ENCODE results near the gene FAM20C. TPM values are rescaled to one million over a fixed set of nuclear protein-coding genes. Genes with fewer than 3 reads are reported as not detected.

Gene FAM20C
- total RNA-seq, 2 donors from 2014 or later = 33.5 to 53.5 TPM

- Histone ChIP-seq H3K27me3 (ENCODE audit: control insufficient read depth, insufficient read depth, low read length, poor library complexity, severe bottlenecking) (no peaks in the 10 kb centered on the region), H3K36me3 (ENCODE audit: control insufficient read depth, insufficient read depth, low read length) (no peaks in the 10 kb centered on the region), H3K9me3 (ENCODE audit: control insufficient read depth, low read length) (peaks cover 20% of the 10 kb centered on the region), H3K9ac (ENCODE audit: extremely low read depth, low read length, poor library complexity, severe bottlenecking) (no peak overlapping the region), H3K4me3 (ENCODE audit: low read length) (no peak overlapping the region), H3K27ac (ENCODE audit: low read depth, low read length) (no peak overlapping the region), H3K4me1 (ENCODE audit: control insufficient read depth, insufficient read depth, low read length) (no peaks in the 10 kb centered on the region)
- H3K4me3 Mint-ChIP-seq = no peak overlapping the region
- DNase-seq = no peak
- H3K27ac Mint-ChIP-seq = no peak overlapping the region
- H3K4me1 Mint-ChIP-seq = no peaks in the 10 kb centered on the region
- no peaks in the 10 kb centered on the region for H3K36me3 Mint-ChIP-seq (ENCODE audit: low read depth)
- WGBS, 2 experiments (ENCODE audit: insufficient coverage in 1 of 2, insufficient read length in 1 of 2) = 86 to 92% methylated on average over 9 to 14 of the region's 14 CpGs
- H3K9me3 Mint-ChIP-seq = peaks cover 86% of the 10 kb centered on the region
- TF ChIP-seq CTCF (conservative IDR thresholded peaks at IDR 0.05) = no peak
- peaks cover 20% of the 10 kb centered on the region for H3K27me3 Mint-ChIP-seq (ENCODE audit: insufficient read depth)
These were observed 79.1 kb downstream of the FAM20C start for GRCh38 chr7:271266-272107.

- no peaks in the 10 kb centered on the region for H3K27me3 ChIP-seq (ENCODE audit: control insufficient read depth, insufficient read depth, low read length, poor library complexity, severe bottlenecking)
- H3K9me3 ChIP-seq (ENCODE audit: control insufficient read depth, low read length) = peaks cover 24% of the 10 kb centered on the region
- no peak overlapping the region for H3K27ac ChIP-seq (ENCODE audit: low read depth, low read length)
- Mint-ChIP-seq H3K27ac (no peak overlapping the region), H3K4me1 (no peaks in the 10 kb centered on the region), H3K27me3 (ENCODE audit: insufficient read depth) (peaks cover 20% of the 10 kb centered on the region), H3K36me3 (ENCODE audit: low read depth) (no peaks in the 10 kb centered on the region), H3K4me3 (no peak overlapping the region), H3K9me3 (peaks cover 87% of the 10 kb centered on the region)
- no peak overlapping the region for H3K9ac ChIP-seq (ENCODE audit: extremely low read depth, low read length, poor library complexity, severe bottlenecking)
- H3K36me3 ChIP-seq (ENCODE audit: control insufficient read depth, insufficient read depth, low read length) = no peaks in the 10 kb centered on the region
- H3K4me1 ChIP-seq (ENCODE audit: control insufficient read depth, insufficient read depth, low read length) = no peaks in the 10 kb centered on the region
- DNase-seq = no peak
- WGBS, 2 experiments (ENCODE audit: insufficient coverage in 1 of 2, insufficient read length in 1 of 2) = 82 to 85% methylated on average over 8 to 18 of the region's 18 CpGs
- H3K4me3 ChIP-seq (ENCODE audit: low read length) = no peak overlapping the region
- TF ChIP-seq CTCF (conservative IDR thresholded peaks at IDR 0.05) = no peak
These were observed 79.8 kb downstream of the FAM20C start for GRCh38 chr7:272108-272615.

- Mint-ChIP-seq H3K27ac (no peak overlapping the region), H3K9me3 (peaks cover 87% of the 10 kb centered on the region), H3K4me3 (no peak overlapping the region), H3K36me3 (ENCODE audit: low read depth) (no peaks in the 10 kb centered on the region), H3K27me3 (ENCODE audit: insufficient read depth) (peaks cover 18% of the 10 kb centered on the region), H3K4me1 (no peaks in the 10 kb centered on the region)
- Histone ChIP-seq H3K4me1 (ENCODE audit: control insufficient read depth, insufficient read depth, low read length) (no peaks in the 10 kb centered on the region), H3K36me3 (ENCODE audit: control insufficient read depth, insufficient read depth, low read length) (no peaks in the 10 kb centered on the region), H3K9me3 (ENCODE audit: control insufficient read depth, low read length) (peaks cover 27% of the 10 kb centered on the region), H3K4me3 (ENCODE audit: low read length) (no peak overlapping the region), H3K27ac (ENCODE audit: low read depth, low read length) (no peak overlapping the region), H3K9ac (ENCODE audit: extremely low read depth, low read length, poor library complexity, severe bottlenecking) (no peak overlapping the region), H3K27me3 (ENCODE audit: control insufficient read depth, insufficient read depth, low read length, poor library complexity, severe bottlenecking) (no peaks in the 10 kb centered on the region)
- 78 to 94% methylated on average over 8 to 14 of the region's 14 CpGs for WGBS, 2 experiments (ENCODE audit: insufficient coverage in 1 of 2, insufficient read length in 1 of 2)
- TF ChIP-seq CTCF (conservative IDR thresholded peaks at IDR 0.05) = no peak
- no peak for DNase-seq
These were observed 80.3 kb downstream of the FAM20C start for GRCh38 chr7:272631-273030.

Measured in endodermal cell (in vitro differentiated cells).